Neural cell (in vitro differentiated cells): Measurements from ENCODE around the gene XXYLT1. TPM values are rescaled to one million over a fixed set of nuclear protein-coding genes. Genes with fewer than 3 reads are reported as not detected.
"Not testable (repeated sequence)": the region's sequence is repeated elsewhere in the genome, so short reads cannot be mapped to it uniquely, and the experiment has no call there.

ENCODE experiments used
- H2AFZ ChIP-seq: fragments of 200-600, 300-800 bp; sonication (generic), shearing (Covaris generic); 2 replicates; pipeline ENCODE4 v1.6.0; 2014; ENCODE audit warnings: low read depth, mild to moderate bottlenecking, antibody characterized with exemption, low read length, moderate library complexity
- H3F3A ChIP-seq: fragments of 200-600 bp; shearing (Covaris generic); 2 replicates; pipeline ENCODE4 v1.6.1; 2016; ENCODE audit warnings: mild to moderate bottlenecking, moderate library complexity, mixed read lengths, antibody characterized with exemption, low read length; ENCODE audit not compliant: insufficient read depth, poor library complexity, severe bottlenecking
- H3K27ac ChIP-seq: fragments of 200-600, 300-800 bp; sonication (generic), shearing (Covaris generic); 2 replicates; pipeline ENCODE4 v1.5.1; 2014; ENCODE audit warnings: mild to moderate bottlenecking, low read length, moderate library complexity
- H3K27me3 ChIP-seq: fragments of 300-800, 200-600 bp; sonication (generic), shearing (Covaris generic); 2 replicates; pipeline ENCODE4 v1.6.0; 2014; ENCODE audit warnings: mild to moderate bottlenecking, low read depth, low read length, moderate library complexity; ENCODE audit not compliant: insufficient read depth
- H3K36me3 ChIP-seq: fragments of 300-800, 200-600 bp; sonication (generic), shearing (Covaris generic); 2 replicates; pipeline ENCODE4 v1.5.1; 2014; ENCODE audit warnings: mild to moderate bottlenecking, antibody characterized with exemption, low read length, moderate library complexity; ENCODE audit not compliant: insufficient read depth
- H3K4me2 ChIP-seq: fragments of 300-800, 200-600 bp; sonication (generic), shearing (Covaris generic); 2 replicates; pipeline ENCODE4 v1.6.0; 2014; ENCODE audit warnings: mild to moderate bottlenecking, low read length
- H3K4me3 ChIP-seq: fragments of 300-800, 200-600 bp; sonication (generic), shearing (Covaris generic); 2 replicates; pipeline ENCODE4 v1.5.1; 2014; ENCODE audit warnings: mild to moderate bottlenecking, low read length, moderate library complexity
- H3K79me2 ChIP-seq: fragments of 200-600 bp; shearing (Covaris generic); replicated peaks from 2 replicates; pipeline ENCODE4 v1.6.0; 2014; ENCODE audit warnings: mild to moderate bottlenecking, low read length, moderate library complexity; ENCODE audit not compliant: insufficient read depth
- H3K9ac ChIP-seq: fragments of 300-800, 200-600 bp; sonication (generic), shearing (Covaris generic); 2 replicates; pipeline ENCODE4 v1.6.1; 2016; ENCODE audit warnings: mild to moderate bottlenecking, low read length, mixed read lengths
- H3K9me2 ChIP-seq: fragments of 200-600 bp; shearing (Covaris generic); 2 replicates; pipeline ENCODE4 v1.6.1; 2016; ENCODE audit warnings: mild to moderate bottlenecking, low read length, mixed read lengths; ENCODE audit not compliant: insufficient read depth
- H3K9me3 ChIP-seq: fragments of 200-600, 300-800 bp; sonication (generic), shearing (Covaris generic); 2 replicates; pipeline ENCODE4 v1.6.1; 2016; ENCODE audit warnings: mild to moderate bottlenecking, mixed run types, low read length, moderate library complexity, mixed read lengths
- H4K20me1 ChIP-seq: fragments of 200-600 bp; shearing (Covaris generic); 2 replicates; pipeline ENCODE4 v1.6.1; 2016; ENCODE audit warnings: mild to moderate bottlenecking, mixed run types; ENCODE audit not compliant: insufficient read depth
- EP300 ChIP-seq: fragments of 450-650 bp; conservative IDR thresholded peaks from 2 replicates; pipeline ENCODE4 v1.6.1; 2014; ENCODE audit warnings: antibody characterized with exemption, mild to moderate bottlenecking, moderate library complexity; ENCODE audit not compliant: poor library complexity, severe bottlenecking
- EZH2 ChIP-seq: fragments of 200-600, 300-800 bp; shearing (Covaris generic), sonication (generic); IDR thresholded peaks from 2 replicates; pipeline ENCODE4 v1.6.1; 2014; ENCODE audit warnings: antibody characterized with exemption, low read length, borderline replicate concordance, mild to moderate bottlenecking; ENCODE audit not compliant: insufficient read depth, poor library complexity, severe bottlenecking
- MXI1 ChIP-seq: fragments of 450-650 bp; conservative IDR thresholded peaks from 2 replicates; pipeline ENCODE4 v1.6.1; 2014; ENCODE audit warnings: antibody characterized with exemption, mild to moderate bottlenecking; ENCODE audit not compliant: poor library complexity, severe bottlenecking
- POLR2AphosphoS5 ChIP-seq: IDR thresholded peaks from 2 replicates; pipeline ENCODE4 v1.6.1; 2012
- RAD21 ChIP-seq: fragments of 450-650 bp; conservative IDR thresholded peaks from 2 replicates; pipeline ENCODE4 v1.6.1; 2014; ENCODE audit warnings: antibody characterized with exemption, mild to moderate bottlenecking, moderate library complexity
- SMC3 ChIP-seq: fragments of 450-650 bp; conservative IDR thresholded peaks from 2 replicates; pipeline ENCODE4 v1.6.1; 2014; ENCODE audit warnings: antibody characterized with exemption, mild to moderate bottlenecking, moderate library complexity; ENCODE audit not compliant: poor library complexity
- TAF1 ChIP-seq: IDR thresholded peaks from 2 replicates; pipeline ENCODE4 v1.6.1; 2012; ENCODE audit warnings: low read depth
- polyA plus RNA-seq: library from polyadenylated mRNA; depleted of rRNA; stranded (reverse); fragments of >200 nt; gene quantifications from 2 replicates; pipeline ENCODE4 v1.2.3, GENCODE V29; 2014
- TF ChIP-seq, protein P1 (sequence below): fragments of 450-650 bp; IDR thresholded peaks from 2 replicates; pipeline ENCODE4 v1.5.1; 2014; ENCODE audit warnings: antibody characterized with exemption, mild to moderate bottlenecking, moderate library complexity; ENCODE audit not compliant: poor library complexity, severe bottlenecking
- TF ChIP-seq, protein P2 (sequence below): IDR thresholded peaks from 2 replicates; pipeline ENCODE4 v1.6.1; 2012; ENCODE audit warnings: borderline replicate concordance

Gene XXYLT1
- polyA plus RNA-seq, 1 donor from 2014 or later: 25.4 TPM

GRCh38 chr3:195052939-195053338 is 218.0 kb downstream of the XXYLT1 start:
- no peak overlapping the region for H2AFZ ChIP-seq
- TF ChIP-seq, protein P1, sequence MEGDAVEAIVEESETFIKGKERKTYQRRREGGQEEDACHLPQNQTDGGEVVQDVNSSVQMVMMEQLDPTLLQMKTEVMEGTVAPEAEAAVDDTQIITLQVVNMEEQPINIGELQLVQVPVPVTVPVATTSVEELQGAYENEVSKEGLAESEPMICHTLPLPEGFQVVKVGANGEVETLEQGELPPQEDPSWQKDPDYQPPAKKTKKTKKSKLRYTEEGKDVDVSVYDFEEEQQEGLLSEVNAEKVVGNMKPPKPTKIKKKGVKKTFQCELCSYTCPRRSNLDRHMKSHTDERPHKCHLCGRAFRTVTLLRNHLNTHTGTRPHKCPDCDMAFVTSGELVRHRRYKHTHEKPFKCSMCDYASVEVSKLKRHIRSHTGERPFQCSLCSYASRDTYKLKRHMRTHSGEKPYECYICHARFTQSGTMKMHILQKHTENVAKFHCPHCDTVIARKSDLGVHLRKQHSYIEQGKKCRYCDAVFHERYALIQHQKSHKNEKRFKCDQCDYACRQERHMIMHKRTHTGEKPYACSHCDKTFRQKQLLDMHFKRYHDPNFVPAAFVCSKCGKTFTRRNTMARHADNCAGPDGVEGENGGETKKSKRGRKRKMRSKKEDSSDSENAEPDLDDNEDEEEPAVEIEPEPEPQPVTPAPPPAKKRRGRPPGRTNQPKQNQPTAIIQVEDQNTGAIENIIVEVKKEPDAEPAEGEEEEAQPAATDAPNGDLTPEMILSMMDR: no peak
- TF ChIP-seq RAD21: no peak
- TF ChIP-seq SMC3: no peak
- H3F3A ChIP-seq: no peaks in the 10 kb centered on the region

DNA sequence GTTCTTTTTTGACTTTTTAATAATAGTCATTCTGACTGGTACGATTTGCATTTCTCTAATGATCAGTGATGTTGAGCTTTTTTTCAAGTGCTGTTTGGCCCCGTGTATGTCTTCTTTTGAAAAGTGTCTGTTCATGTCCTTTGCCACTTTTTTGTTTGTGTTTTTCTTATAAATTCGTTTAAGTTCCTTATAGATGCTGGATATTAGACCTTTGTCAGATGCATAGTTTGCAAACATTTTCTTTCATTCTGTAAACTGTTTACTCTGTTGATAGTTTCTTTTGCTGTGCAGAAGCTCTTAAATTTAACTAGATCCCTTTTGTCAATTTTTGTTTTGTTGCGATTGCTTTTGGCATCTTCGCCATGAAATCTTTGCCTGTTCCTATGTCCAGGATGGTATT is 220.7 kb downstream of the XXYLT1 start:
- not testable (repeated sequence) for H3K4me2 ChIP-seq, H3K9me3 ChIP-seq, H3K4me3 ChIP-seq, H3F3A ChIP-seq, H3K36me3 ChIP-seq, H3K27me3 ChIP-seq, H4K20me1 ChIP-seq, H2AFZ ChIP-seq, H3K9ac ChIP-seq, H3K79me2 ChIP-seq, H3K9me2 ChIP-seq, H3K27ac ChIP-seq

More at GRCh38 chr3:195052939-195053338, 218.0 kb downstream of the XXYLT1 start:
- H3K79me2 ChIP-seq: no peaks in the 10 kb centered on the region
- H3K9me3 ChIP-seq: no peaks in the 10 kb centered on the region
- H3K4me3 ChIP-seq: no peak overlapping the region
- no peak overlapping the region for H3K9ac ChIP-seq
- H3K27ac ChIP-seq: no peak overlapping the region
- no peaks in the 10 kb centered on the region for H3K27me3 ChIP-seq
- H4K20me1 ChIP-seq: no peaks in the 10 kb centered on the region
- no peaks in the 10 kb centered on the region for H3K36me3 ChIP-seq
- H3K9me2 ChIP-seq: no peaks in the 10 kb centered on the region
- H3K4me2 ChIP-seq: no peak overlapping the region

- no peak overlapping the region for H2AFZ ChIP-seq
- H3K9me3 ChIP-seq: no peaks in the 10 kb centered on the region
- TF ChIP-seq, protein P1: no peak
- TF ChIP-seq MXI1: no peak
- TF ChIP-seq RAD21: no peak
- TF ChIP-seq TAF1: no peak
- TF ChIP-seq, protein P2, sequence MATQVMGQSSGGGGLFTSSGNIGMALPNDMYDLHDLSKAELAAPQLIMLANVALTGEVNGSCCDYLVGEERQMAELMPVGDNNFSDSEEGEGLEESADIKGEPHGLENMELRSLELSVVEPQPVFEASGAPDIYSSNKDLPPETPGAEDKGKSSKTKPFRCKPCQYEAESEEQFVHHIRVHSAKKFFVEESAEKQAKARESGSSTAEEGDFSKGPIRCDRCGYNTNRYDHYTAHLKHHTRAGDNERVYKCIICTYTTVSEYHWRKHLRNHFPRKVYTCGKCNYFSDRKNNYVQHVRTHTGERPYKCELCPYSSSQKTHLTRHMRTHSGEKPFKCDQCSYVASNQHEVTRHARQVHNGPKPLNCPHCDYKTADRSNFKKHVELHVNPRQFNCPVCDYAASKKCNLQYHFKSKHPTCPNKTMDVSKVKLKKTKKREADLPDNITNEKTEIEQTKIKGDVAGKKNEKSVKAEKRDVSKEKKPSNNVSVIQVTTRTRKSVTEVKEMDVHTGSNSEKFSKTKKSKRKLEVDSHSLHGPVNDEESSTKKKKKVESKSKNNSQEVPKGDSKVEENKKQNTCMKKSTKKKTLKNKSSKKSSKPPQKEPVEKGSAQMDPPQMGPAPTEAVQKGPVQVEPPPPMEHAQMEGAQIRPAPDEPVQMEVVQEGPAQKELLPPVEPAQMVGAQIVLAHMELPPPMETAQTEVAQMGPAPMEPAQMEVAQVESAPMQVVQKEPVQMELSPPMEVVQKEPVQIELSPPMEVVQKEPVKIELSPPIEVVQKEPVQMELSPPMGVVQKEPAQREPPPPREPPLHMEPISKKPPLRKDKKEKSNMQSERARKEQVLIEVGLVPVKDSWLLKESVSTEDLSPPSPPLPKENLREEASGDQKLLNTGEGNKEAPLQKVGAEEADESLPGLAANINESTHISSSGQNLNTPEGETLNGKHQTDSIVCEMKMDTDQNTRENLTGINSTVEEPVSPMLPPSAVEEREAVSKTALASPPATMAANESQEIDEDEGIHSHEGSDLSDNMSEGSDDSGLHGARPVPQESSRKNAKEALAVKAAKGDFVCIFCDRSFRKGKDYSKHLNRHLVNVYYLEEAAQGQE: no peak
- no peak for TF ChIP-seq POLR2AphosphoS5
- TF ChIP-seq EP300: no peak
- TF ChIP-seq SMC3: no peak
- no peak for TF ChIP-seq EZH2
Observed at GRCh38 chr3:195048059-195048905, 222.7 kb downstream of the XXYLT1 start.

More at GRCh38 chr3:195048059-195048905, 222.7 kb downstream of the XXYLT1 start:
- no peaks in the 10 kb centered on the region for H3K27me3 ChIP-seq
- H3K79me2 ChIP-seq: no peaks in the 10 kb centered on the region
- H3K27ac ChIP-seq: no peak overlapping the region
- no peak overlapping the region for H3K4me3 ChIP-seq
- no peak overlapping the region for H3K4me2 ChIP-seq
- H3K9me2 ChIP-seq: no peaks in the 10 kb centered on the region
- H3K36me3 ChIP-seq: no peaks in the 10 kb centered on the region
- no peaks in the 10 kb centered on the region for H4K20me1 ChIP-seq
- H3F3A ChIP-seq: no peaks in the 10 kb centered on the region
- no peak overlapping the region for H3K9ac ChIP-seq
